Astrocyte of the spinal cord (primary cell): ENCODE measurements around the gene EIF1AX.

Source experiments
- DNase-seq: peaks from one replicate; pipeline ENCODE4 v3.0.0; 2011; ENCODE audit warnings: low read depth, low spot score
- H3K4me3 ChIP-seq: 2 replicates; pipeline ENCODE4 v1.5.1; 2011; ENCODE audit warnings: low read depth, mild to moderate bottlenecking, low read length, moderate library complexity
- CTCF ChIP-seq: IDR thresholded peaks from 2 replicates; pipeline ENCODE4 v1.5.1; 2012; ENCODE audit warnings: low read depth, mild to moderate bottlenecking, low read length, inconsistent platforms
- in situ Hi-C: cut with HindIII; loops from 2 replicates; pipeline ENCODE4 v1.10.0; 2017; ENCODE audit warnings: low sequenced_read_pairs

EIF1AX gene

GRCh38 chrX:20141281-20142220 is at the start of gene EIF1AX:
TSS of gene EIF1AX (minus strand) at chrX:20141838. CDS start at chrX:20141640, 198 bp downstream.
- peak; percentile 99 for DNase-seq
- no peak for TF ChIP-seq CTCF
- H3K4me3 ChIP-seq: peak within 1 kb of the TSS; percentile 87
- in situ Hi-C loops: no loop called here

GRCh38 chrX:20189171-20189570 is 47.5 kb upstream of the EIF1AX start:
- no peak overlapping the region for H3K4me3 ChIP-seq
- DNase-seq: no peak
- no peak for TF ChIP-seq CTCF
- in situ Hi-C loops: no loop called here

GRCh38 chrX:20181598-20182329 is 40.1 kb upstream of the EIF1AX start:
- no peak for TF ChIP-seq CTCF
- DNase-seq: no peak
- in situ Hi-C loops: no loop called here
- H3K4me3 ChIP-seq: no peak overlapping the region

- no peak for DNase-seq
- H3K4me3 ChIP-seq: no peak overlapping the region
- TF ChIP-seq CTCF: no peak
- in situ Hi-C loops: no loop called here
These were observed 35.5 kb upstream of the EIF1AX start for GRCh38 chrX:20177093-20177492.

GRCh38 chrX:20173856-20174255 is 32.2 kb upstream of the EIF1AX start:
- no peak for TF ChIP-seq CTCF
- H3K4me3 ChIP-seq: no peak overlapping the region
- in situ Hi-C loops: no loop called here
- DNase-seq: no peak

GRCh38 chrX:20173313-20173712 is 31.7 kb upstream of the EIF1AX start:
- TF ChIP-seq CTCF: no peak
- in situ Hi-C loops: no loop called here
- H3K4me3 ChIP-seq: no peak overlapping the region

More at GRCh38 chrX:20173313-20173712, 31.7 kb upstream of the EIF1AX start:
- DNase-seq: no peak
